ENCODE data around the gene SCAMP5. TPM values are rescaled to one million over a fixed set of nuclear protein-coding genes. Genes with fewer than 3 reads are reported as not detected.

Gene SCAMP5
- total and polyA plus RNA-seq, 7 donors = 1.3 to 26.5 (median 3.9) TPM

DNA sequence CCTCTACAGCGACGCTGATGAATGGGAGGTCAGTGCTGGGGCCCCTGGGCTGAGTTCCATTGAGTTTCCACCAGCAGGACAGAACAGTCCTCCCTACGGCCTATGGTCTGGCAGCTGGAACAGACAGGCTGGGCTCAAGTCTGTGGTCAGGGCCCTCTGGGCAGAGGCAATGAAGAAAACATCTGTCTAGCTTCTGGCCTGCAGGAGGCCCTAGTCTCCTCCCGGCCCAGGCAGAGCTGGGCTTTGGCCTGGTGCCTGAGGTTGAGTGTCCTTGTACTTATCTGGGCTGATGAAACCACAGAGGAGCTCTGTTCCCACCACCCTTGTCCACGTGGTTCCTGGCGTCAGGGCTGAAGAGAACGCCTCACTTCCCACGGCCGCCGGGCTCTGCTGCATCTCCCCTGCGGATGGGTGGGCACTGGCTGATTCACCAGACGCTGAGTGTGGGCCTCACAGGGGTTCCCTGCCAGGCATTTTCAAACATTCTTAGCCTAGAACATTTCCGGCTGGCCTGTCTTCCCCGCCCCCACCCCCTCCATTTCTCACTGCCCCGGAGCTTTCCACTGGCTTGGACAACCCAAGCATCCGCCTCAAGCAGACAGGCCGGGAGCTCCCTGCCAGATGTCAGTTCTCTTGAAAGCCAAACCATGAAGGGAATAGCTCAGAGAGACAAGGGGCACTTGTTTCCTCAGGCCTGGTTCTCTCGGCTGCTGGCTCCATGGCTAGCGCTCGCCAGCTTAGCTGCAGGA, 48.3 kb downstream of the SCAMP5 start:
- Histone ChIP-seq H3K27me3 (no peaks in the 10 kb centered on the region), H3K4me1 (peaks cover 0 to 67% (median 55%) of the 10 kb centered on the region in 4 donors), H3K36me3 (no peaks in the 10 kb centered on the region), H3K27ac (peak overlapping the region; percentile 73 to 84 (median 80)), H3K9me3 (no peaks in the 10 kb centered on the region), H3K4me3 (peak overlapping the region in 1 of 4 donors; percentile 20)
- peak; percentile 98 for DNase-seq
- intact Hi-C loops (cut with DNase I) = loop anchor here (1.0 kb wide), 1 partner anchor 161 kb away; no protein-coding TSS in a partner anchor
- no peak for TF ChIP-seq POLR2A (IDR thresholded peaks at IDR 0.05)
- TF ChIP-seq, protein P1, sequence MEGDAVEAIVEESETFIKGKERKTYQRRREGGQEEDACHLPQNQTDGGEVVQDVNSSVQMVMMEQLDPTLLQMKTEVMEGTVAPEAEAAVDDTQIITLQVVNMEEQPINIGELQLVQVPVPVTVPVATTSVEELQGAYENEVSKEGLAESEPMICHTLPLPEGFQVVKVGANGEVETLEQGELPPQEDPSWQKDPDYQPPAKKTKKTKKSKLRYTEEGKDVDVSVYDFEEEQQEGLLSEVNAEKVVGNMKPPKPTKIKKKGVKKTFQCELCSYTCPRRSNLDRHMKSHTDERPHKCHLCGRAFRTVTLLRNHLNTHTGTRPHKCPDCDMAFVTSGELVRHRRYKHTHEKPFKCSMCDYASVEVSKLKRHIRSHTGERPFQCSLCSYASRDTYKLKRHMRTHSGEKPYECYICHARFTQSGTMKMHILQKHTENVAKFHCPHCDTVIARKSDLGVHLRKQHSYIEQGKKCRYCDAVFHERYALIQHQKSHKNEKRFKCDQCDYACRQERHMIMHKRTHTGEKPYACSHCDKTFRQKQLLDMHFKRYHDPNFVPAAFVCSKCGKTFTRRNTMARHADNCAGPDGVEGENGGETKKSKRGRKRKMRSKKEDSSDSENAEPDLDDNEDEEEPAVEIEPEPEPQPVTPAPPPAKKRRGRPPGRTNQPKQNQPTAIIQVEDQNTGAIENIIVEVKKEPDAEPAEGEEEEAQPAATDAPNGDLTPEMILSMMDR (IDR thresholded peaks at IDR 0.05) = peak; percentile 17 to 45 (median 30)
- peak; percentile 60 to 90 (median 78) for TF ChIP-seq POLR2AphosphoS5 (IDR thresholded peaks at IDR 0.05)
- peak in 2 of 4 donors; percentile 68 to 83 for TF ChIP-seq EP300 (IDR thresholded peaks at IDR 0.05)
- 46 to 65% methylated on average over 20 of the region's 20 CpGs for WGBS, 2 donors

DNA sequence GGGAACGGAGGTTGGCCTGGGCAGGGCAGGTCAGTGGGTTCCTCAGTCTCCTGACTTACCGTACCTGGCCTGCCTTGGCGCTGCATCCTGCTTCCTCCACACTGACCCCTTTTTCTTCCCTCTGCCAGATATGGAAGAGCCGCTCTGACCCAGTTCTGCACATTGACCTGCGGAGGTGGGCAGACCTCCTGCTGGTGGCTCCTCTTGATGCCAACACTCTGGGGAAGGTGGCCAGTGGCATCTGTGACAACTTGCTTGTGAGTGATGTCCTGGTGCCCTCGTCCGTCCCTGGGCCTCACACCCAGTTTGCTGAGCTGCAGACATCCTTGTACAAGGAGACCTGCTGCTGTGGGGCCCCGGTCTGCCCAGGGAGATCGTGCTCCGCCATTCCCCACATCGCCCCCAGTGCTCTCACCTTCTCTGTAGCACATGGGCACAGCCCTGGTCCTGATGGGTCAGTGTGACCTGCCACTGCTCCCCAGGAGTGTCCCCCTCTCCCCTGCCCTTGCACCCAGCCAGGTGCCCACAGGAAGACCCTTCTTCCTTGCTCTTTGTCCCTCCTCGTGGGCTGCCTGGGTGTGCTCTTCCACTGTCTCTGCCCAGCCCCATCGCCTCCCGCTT, 49.0 kb downstream of the SCAMP5 start:
- H3K4me3 ChIP-seq = peak overlapping the region in 1 of 4 donors; percentile 20
- peaks cover 0 to 74% (median 61%) of the 10 kb centered on the region in 4 donors for H3K4me1 ChIP-seq
- peak overlapping the region; percentile 73 to 84 (median 80) for H3K27ac ChIP-seq
- TF ChIP-seq POLR2A (IDR thresholded peaks at IDR 0.05) (no peak), POLR2AphosphoS5 (IDR thresholded peaks at IDR 0.05) (no peak)
- intact Hi-C loops (cut with DNase I) = no loop called here
- 91% methylated on average over 14 of the region's 14 CpGs for WGBS, 2 donors
- H3K9me3 ChIP-seq = no peaks in the 10 kb centered on the region
- no peaks in the 10 kb centered on the region for H3K36me3 ChIP-seq
- H3K27me3 ChIP-seq = no peaks in the 10 kb centered on the region
- DNase-seq = no peak

DNA sequence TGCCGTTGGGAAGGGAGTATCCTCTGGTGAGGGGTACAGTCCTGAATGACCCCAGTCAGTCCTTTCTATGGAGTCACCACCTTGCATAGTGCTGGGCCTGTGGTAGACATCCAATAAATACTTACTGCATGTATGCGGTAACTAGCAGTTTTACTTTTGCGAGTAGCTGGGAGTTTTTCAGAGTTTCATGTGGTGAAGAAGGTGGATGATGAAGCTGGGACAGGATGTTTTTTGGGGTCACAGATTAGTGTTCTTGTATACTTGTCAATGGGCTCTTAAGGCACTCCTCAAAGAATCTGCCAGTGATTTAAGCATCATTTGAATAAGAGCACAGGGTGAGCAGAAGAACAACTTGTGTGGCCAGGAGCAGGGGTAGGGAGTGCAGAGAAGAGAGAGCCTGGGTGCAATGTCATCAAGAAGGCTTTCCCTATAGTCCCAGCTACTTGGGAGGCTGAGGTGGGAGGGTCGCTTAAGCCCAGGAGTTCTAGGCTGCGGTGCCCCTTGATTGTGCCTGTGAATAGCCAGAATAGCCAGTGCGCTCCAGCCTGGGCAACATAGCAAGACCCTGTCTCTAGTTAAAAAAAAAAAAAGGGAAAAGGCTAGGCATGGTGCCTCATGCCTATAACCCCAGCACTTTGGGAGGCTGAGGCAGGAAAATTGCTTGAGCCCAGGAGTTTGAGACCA, 50.1 kb downstream of the SCAMP5 start:
- Histone ChIP-seq H3K4me3 (no peak overlapping the region), H3K4me1 (peaks cover 0 to 82% (median 68%) of the 10 kb centered on the region in 4 donors), H3K27me3 (no peaks in the 10 kb centered on the region), H3K27ac (peak overlapping the region in 1 of 4 donors; percentile 84), H3K9me3 (no peaks in the 10 kb centered on the region), H3K36me3 (no peaks in the 10 kb centered on the region)
- TF ChIP-seq POLR2A (IDR thresholded peaks at IDR 0.05) (no peak), EP300 (IDR thresholded peaks at IDR 0.05) (no peak), POLR2AphosphoS5 (IDR thresholded peaks at IDR 0.05) (no peak)
- TF ChIP-seq, protein P1 (IDR thresholded peaks at IDR 0.05) = no peak
- 91% methylated on average over 6 of the region's 6 CpGs for WGBS, 2 donors
- DNase-seq = no peak
- intact Hi-C loops (cut with DNase I) = no loop called here

DNA sequence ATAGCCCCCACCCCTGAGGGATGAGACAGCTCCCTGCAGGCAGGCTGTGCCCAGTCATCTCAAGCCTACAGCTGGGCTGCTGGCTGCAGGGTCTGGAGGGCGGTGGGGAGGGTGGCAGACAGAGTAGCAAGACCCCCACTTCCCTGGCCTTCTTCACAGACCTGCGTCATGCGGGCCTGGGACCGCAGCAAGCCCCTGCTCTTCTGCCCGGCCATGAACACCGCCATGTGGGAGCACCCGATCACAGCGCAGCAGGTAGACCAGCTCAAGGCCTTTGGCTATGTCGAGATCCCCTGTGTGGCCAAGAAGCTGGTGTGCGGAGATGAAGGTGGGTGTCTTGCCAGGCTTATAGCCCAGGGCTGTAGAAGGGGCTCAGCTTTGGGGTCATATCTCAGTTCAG, 53.0 kb downstream of the SCAMP5 start:
- 97 to 98% methylated on average over 10 of the region's 10 CpGs for WGBS, 2 donors
- Histone ChIP-seq H3K4me1 (peaks cover 0 to 66% (median 54%) of the 10 kb centered on the region in 4 donors), H3K9me3 (no peaks in the 10 kb centered on the region), H3K36me3 (no peaks in the 10 kb centered on the region), H3K4me3 (no peak overlapping the region), H3K27me3 (no peaks in the 10 kb centered on the region), H3K27ac (peak overlapping the region in 2 of 4 donors; percentile 48 to 75)
- no peak for DNase-seq
- intact Hi-C loops (cut with DNase I) = no loop called here
- TF ChIP-seq POLR2AphosphoS5 (IDR thresholded peaks at IDR 0.05) (no peak), EP300 (IDR thresholded peaks at IDR 0.05) (no peak), POLR2A (IDR thresholded peaks at IDR 0.05) (no peak)
- TF ChIP-seq, protein P1 (IDR thresholded peaks at IDR 0.05) = no peak

DNA sequence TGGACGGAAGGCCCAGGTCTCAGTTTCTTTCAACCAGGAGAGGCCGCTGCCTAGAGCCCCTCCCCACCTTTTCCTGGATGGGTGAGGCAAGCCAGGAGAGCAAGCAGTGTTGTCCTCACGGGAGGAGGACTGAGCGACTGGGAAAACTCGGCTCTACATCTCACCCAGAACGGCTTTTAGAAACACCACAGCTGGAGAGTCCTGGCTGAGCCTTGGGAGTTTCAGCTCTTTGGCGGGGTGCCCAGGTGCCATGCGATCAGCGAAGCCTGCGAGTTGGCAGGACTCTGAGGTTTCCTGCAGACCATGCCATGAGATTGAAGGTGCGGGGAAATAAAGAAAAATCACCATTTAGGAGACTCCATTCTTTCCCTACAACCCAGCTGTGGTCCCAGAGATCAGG, 54.0 kb downstream of the SCAMP5 start:
- 75 to 86% methylated on average over 11 of the region's 11 CpGs for WGBS, 2 donors
- peak; percentile 92 for DNase-seq
- Histone ChIP-seq H3K9me3 (no peaks in the 10 kb centered on the region), H3K4me1 (peaks cover 0 to 56% (median 44%) of the 10 kb centered on the region in 4 donors), H3K27me3 (no peaks in the 10 kb centered on the region), H3K27ac (peak overlapping the region in 3 of 4 donors; percentile 23 to 75 (median 63)), H3K36me3 (no peaks in the 10 kb centered on the region), H3K4me3 (no peak overlapping the region)
- intact Hi-C loops (cut with DNase I) = no loop called here
- TF ChIP-seq EP300 (IDR thresholded peaks at IDR 0.05) (no peak), POLR2AphosphoS5 (IDR thresholded peaks at IDR 0.05) (peak in 3 of 4 donors; percentile 10 to 56 (median 24))
